Uterus (tissue), 2 donors: Measurements from ENCODE around the gene CBFA2T2.

Experiments used
- CTCF ChIP-seq, 4 experiments: fragments of 200-600 bp in 2 of 4; fragments of 450-650 bp in 2 of 4; sonication (generic) in 2 of 4; IDR thresholded peaks; one replicate each; pipeline ENCODE4 v1.5.1; 2016 to 2019; ENCODE audit warnings: antibody characterized with exemption in 4 of 4, mild to moderate bottlenecking in 2 of 4, moderate library complexity in 1 of 4
- POLR2A ChIP-seq, 2 donors: fragments of 450-650 bp; IDR thresholded peaks; one replicate each; pipeline ENCODE4 v1.6.1; 2016; ENCODE audit warnings: antibody characterized with exemption in 2 of 2, mild to moderate bottlenecking in 1 of 2, moderate library complexity in 1 of 2

DNA sequence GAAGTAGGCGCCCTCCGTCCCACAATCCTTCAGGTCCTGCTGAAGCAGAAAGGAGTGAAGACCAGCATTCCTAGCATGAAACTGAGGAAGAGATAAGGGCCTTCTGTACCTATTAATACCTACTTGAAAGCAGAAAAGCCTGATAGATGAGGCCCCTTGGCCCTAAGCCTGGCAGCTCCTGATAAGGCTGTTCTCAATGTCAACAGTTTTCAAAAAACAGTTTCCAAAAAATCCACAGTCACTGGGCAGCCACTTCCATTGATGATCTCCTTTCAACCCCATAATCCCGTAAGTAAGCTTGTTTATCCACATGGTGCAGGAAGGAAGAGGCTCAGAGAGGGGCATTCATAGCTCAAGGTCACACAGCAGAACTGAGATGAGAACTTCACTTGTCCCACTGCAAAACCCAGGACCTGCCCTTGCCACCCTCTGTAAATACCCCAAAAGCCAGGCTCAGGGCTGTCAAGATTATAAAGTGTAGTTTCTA lies 199.1 kb downstream of the CBFA2T2 start:
- TF ChIP-seq POLR2A (IDR thresholded peaks at IDR 0.05) (no peak), CTCF (IDR thresholded peaks at IDR 0.05) (no peak)
